ENCODE results near the gene CSTPP1.
"Not testable (repeated sequence)": the region's sequence is repeated elsewhere in the genome, so short reads cannot be mapped to it uniquely, and the experiment has no call there.

The CSTPP1 gene

DNA sequence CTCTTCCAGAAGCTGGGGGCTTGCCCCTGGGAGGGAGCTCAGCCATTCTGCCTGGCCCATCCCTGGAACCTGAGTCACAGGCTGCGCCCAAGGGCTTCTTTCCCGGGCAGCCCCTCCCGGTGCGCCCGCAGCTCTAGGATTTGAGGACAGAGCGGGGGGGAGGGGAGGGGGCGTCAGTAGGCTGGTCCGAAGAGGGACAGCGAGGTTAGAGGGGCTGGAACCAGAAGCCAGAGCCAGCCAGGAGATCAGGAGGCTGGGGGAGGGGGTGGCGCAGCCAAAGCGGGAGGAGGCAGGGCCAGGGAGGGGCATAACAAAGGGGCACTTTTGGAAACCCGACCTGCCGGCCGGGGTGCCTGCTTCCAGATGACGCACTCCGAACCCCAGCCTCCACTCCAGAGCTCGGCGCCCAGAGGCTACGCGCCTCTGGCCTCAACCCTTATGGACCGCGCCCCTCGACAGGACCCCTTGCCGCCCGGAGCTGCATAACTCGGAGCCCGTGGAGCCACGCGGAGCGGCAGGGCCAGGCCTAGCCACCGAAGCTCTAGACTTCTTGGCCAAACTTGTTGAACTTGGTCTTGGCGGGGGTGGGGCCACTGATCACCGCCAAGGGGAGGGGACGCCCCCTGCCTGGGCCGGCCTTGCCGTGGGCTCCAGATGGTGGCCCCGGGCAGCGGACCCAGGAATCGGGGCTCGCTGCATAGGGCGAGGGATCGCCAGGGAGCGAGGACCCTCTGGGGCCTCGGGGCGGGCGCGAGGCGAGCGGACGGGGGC is 248.9 kb downstream of the CSTPP1 start:
- DNase-seq: peak; percentile 8

DNA sequence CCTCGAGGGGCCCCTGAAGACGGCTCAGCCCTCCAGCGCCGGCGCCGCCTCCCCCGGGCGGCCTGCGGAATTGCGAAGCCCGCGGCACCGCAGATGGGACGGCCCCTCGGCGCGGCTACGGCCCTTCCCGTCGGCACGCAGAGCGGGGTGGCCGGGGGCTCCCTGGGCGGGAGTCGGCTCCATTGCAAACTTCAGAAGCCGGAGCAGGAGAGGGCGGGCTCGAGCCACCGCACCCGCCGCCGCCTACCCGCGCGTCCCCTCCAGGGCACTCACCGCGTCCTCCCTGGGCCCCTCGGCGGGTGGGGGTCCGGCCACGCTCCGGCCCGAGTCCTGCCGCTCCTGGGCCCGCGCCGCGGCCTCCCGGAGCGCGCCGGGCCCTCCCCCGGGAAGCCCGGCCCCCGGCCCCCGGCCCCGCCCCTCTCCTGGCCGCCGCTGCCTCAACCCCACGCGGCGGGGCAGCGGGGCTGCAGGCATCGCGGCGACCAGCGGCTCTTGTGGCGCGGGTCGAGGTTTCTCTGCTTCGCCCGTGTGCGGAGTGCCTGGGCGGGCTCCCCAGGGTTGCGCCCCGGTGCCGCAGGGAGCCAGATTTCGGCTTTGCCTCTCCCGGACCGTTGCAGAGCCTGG is 249.6 kb downstream of the CSTPP1 start, which contains the start of gene PACSIN3:
TSS of gene PACSIN3 (minus strand) at position 359 of the 624 bp plus-strand sequence. CDS start 3,707 bp downstream, outside the sequence.
- DNase-seq: peak; percentile 18

DNA sequence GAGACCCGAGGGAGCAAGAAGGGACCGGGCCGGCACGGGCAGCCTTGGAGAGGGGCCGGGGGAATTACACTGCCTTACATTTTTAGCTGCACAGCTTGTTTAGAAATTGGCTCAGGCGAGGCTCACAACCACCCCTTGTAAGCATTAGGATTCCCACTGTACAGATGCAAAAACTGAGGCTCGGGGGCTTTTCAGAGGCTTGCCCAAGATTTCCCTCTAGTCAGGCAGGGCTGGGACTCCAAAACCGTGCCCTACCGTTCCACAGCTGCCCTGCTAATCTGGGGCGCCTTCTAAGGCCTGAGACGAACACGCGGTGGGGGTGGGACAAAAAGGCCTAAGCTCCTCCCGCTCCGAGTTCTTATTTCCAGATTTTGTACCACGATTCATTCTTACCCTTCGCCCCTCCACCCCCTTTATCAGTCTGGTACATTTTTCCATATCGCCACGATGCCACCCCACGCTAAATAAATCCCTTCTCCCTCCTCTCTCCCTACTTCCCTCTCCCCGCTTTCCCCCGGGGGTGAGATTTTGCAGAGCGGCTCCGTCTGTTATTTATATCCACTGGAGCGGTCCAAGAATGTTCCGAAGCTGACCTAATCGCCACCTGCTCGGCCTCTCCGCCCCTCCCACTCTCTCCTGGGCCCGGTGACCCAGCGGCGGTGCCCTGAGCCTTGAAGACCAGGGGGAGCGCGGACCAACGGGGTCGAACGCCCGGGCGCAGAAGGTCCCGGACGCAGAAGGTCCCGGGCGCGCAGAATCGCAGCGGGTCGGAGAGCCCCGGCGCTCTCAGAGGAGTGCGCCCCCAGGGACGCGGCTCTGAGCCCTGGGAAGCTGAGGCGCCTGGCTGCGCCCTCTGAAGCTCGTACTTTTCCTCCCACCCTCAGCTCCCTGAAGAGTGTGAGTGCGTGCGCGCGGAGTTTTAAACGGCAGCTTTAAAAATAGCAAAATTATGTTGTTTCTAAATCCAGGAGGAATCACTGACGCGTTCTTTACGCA is 250.4 kb downstream of the CSTPP1 start:
- DNase-seq: peak; percentile 49

DNA sequence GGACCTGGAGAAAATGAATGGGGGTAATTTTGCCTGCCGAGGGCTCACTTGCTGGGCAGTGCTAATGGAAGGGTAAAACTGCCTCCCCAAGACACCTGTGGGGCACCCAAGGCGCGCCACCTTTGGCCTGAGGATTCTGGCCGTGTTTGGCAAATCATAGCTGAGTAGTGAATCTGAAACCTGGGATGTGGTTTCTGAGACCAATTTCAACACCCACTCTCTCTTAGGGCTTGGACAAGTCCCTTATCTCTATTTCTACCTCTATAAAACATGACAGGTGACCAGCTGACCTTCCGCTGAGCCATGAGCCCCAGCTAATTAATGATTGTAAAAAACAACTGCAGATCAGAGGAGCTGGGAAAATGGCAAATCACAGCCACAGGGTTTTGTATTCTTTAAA is 251.2 kb downstream of the CSTPP1 start:
- DNase-seq: no peak

DNA sequence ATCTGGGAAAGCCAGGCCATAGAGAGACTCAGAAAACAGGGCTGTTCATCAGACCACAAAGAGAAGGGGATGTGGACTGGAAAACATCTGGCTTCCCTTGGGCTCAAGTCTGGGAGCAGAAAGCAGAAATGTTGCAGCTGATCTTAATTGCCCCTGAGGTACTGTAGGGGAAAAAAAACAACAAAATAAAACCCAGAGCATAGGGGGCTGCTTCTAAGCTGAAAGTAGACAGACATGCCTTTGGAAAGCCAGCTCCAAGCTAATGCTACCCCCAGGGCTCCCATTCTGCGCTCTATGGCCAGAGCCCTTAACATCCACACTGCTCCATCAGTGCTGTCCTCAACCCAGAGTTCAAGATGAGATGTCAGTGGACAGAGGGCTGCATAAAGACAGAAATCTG is 251.7 kb downstream of the CSTPP1 start:
- DNase-seq: no peak

DNA sequence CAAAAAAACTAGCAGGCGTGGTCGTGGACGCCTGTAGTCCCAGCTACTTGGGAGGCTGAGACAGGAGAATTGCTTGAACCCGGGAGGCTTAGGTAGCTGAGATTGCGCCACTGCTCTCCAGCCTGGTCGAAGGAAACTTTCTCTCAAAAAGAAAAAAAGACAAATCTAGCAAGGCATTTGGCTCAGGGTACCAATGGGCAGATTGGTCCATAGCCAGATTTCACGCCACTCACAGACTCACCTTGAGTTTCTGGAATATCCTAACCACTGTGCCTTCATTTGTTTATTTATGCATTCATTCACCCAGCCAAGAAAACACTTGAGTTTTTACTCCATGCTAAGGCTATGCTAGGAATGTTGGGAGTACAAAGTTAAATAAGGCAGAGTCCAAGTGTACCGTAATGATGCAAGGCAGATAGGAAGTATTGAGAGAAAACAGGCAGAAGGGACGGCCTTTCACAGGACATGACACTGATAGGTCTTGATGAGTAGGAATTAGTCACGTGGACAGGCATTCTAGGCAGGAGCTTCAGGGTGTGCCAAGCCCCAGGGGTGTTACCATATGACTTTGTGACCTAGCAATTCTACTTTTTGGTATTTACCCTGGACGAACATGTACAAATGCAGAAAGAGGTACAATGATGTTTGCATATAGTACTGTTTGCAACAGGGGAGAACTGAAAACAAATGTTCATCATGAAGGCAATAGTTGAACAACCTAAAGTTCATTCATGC is 252.7 kb downstream of the CSTPP1 start:
- no peak for DNase-seq

DNA sequence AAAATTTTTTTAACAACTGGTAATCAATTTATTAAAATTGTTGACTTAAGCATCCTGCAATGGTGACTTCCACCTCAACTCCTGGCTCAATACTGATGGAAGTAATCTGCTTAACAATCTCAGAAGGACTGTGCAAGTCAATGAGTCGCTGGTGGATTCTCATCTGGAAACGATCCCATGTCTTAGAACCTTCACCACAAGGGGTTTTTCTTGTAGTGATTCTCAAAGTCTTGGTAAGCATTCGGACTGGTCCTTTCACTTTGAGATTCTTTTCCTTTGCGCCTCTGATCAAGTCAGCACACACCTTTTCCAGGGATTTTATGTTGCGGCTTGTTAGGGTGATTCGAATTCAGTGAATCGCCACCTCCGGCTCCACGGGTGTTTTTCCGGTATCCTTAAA is 254.6 kb downstream of the CSTPP1 start:
- DNase-seq: not testable (repeated sequence)

DNA sequence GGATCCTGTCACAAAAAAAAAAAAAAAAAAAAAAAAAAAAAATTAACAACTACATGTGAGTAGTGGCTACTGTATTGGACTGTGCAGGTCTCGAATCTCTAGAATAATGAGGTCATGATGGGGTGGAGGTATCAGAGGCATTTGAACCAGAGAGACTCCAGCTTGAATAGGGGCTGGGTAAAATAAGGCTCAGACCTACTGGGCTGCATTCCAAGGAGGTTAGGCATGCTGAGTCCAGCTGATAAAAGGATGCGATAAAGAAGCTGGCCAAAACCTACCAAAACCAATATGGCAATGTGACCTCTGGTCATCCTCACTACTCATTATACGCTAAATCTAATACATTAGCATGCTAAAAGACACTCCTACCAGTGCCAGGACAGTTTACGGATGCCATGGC is 255.6 kb downstream of the CSTPP1 start:
- no peak for DNase-seq

DNA sequence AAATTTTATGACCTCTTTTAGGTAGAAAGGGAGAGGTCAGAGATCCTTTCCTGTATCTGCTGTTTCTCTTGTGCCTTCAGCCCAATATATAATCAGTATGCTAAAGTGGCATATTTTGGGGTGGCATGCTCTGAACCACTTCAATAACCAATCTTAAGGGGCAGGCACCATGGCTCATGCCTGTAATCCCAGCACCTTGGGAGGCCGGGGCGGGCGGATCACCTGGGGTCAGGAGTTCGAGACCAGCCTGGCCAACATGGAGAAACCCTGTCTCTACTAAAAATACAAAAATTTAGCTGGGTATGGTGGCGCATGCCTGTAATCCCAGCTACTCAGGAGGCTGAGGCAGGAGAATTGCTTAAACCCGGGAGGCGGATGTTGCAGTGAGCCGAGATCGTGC is 261.6 kb downstream of the CSTPP1 start:
- not testable (repeated sequence) for DNase-seq

DNA sequence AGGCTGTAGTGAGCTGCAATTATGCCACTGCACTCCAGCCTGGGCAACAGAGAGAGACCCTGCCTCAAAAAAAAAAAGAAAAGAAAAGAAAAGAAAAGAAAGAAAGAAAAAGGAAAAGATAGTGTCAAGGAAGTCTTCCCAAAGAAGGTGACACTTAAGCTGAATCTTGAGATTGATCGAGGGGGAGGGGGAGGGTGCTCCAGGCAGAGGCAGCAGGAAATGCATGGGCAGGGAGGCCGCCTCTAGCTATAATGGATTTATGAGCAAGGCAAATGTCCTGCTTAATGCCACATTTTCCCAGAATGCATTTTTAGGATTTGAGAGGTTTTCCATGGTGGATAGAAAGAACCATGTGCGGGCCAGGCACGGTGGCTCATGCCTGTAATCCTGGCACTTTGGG is 264.5 kb downstream of the CSTPP1 start:
- no peak for DNase-seq

DNA sequence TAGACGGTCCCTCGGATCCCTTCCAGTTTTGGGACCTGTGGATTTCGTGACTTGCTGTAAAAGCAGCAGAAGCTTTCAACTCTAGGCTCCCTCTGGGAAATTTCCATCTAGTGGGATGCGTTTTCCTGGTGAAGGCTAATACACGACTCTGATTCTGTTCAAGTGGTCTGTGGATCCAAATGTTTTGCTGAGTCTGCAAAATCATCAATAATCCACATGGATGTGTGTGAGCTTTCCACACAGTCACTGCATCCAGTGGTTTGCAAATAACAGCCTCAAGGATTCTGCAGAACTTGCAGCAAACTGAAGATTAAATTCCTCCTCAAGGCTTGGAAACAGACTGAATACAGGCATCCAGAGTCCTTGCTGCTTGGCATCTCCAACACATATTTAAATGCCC is 266.0 kb downstream of the CSTPP1 start:
- no peak for DNase-seq

DNA sequence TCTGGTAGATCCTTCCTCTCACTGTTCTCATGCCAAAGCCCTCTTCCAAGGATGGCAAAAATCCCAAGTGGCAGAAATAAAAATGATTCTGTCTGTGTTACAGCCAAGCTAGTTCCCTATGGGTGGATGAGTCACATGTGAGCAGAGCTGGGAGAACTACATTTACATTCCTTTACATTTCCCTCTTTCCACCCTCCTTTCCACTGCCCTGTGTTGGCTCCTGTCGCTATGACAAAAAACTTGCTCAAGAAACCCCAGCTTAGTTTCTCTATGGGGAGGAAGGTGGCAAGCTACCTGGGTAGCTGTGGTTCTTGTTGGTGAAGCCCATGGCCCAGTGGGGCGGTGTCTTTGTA is 268.1 kb downstream of the CSTPP1 start:
- DNase-seq: no peak

DNA sequence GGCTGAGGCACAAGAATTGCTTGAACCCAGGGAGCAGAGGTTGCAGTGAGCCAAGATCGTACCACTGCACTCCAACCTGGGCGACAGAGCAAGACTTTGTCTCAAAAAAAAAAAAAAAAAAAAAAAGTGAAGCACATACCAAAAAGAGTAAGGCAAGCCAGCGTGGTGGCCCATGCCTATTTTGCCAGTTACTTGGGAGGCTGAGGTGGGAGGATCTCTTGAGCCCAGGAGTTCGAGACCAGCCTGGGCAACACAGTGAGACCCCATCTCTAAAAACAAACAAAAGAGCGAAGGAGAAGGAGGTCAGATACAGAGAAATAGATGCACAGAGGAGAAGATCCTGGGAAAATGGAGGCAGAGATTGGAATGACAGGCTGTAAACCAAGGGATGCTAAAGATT is 270.0 kb downstream of the CSTPP1 start:
- DNase-seq: not testable (repeated sequence)

DNA sequence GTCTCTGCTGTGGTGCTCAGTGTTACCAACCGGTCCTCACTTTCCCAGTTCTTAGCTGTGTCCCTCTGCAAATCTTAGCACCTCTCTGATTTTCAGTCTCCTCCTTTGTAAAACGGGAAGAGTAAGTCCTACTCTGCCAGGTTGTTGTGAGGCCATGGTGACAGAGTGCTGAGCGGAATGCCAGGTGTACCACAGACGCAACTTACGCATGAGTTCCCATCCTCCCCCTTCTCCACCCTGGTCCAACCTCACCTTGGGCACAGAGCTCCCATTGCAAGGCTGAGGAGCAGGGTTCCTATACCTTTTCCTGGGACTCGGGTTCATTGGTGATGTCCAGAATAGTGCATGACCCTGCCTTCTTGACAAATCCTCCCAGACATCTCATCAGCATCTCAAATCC is 270.9 kb downstream of the CSTPP1 start:
- no peak for DNase-seq

DNA sequence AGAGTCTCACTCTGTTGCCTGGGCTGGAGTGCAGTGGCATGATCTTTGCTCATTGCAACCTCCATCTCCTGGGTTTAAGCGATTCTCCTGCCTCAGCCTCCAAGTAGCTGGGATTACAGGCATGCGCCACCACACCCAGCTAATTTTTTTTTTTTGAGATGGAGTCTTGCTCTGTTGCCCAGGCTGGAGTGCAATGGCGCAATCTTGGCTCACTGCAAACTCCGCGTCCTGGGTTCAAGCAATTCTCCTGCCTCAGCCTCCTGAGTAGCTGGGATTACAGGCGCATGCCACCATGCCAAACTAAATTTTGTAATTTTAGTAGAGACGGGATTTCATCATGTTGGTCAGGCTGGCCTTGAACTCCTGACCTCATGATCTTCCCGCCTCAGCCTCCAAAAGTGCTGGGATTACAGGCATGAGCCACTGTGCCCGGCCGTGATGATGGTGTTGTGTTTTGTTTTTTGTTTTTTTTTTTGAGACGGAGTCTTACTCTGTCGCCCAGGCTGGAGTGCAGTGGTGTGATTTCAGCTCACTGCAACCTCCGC is 271.5 kb downstream of the CSTPP1 start:
- not testable (repeated sequence) for DNase-seq

DNA sequence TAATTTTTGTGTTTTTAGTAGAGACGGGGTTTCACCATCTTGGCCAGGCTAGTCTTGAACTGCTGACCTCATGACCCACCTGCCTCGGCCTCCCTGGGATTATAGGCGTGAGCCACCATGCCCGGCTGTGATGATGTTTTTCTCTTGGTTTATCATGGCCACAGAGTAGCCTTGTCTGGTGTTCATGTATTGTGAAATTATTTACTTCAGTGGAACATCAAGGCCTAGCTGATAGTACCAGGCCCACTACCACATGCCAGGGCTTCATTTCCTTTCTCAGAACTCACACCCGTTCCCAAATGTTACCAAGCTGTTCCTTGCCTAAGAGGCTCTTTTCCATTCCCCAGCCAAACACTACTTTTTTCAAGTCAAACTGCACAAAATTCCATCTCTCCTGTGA is 272.1 kb downstream of the CSTPP1 start:
- no peak for DNase-seq

All from activated CD4-positive, alpha-beta T cell treated with anti-CD3 and anti-CD28 coated beads, Interleukin-2, amount 50 U/mL, for 1 hour (primary cell).